ENCODE results near the gene A3GALT2.
A peak's percentile ranks its signal among the peaks of the same experiment; 100 is the strongest.

The A3GALT2 gene

GRCh38 chr1:33349778-33350610, 29.1 kb upstream of the A3GALT2 start:
- DNase-seq, result peak; percentile 89 to 97 (median 94)

- peak; percentile 39 to 62 (median 40) for DNase-seq
These were observed 28.3 kb upstream of the A3GALT2 start for GRCh38 chr1:33349081-33349759.

- peak in 2 of 3 donors; percentile 45 to 55 for DNase-seq
These were observed 27.8 kb upstream of the A3GALT2 start for GRCh38 chr1:33348676-33349080.

GRCh38 chr1:33348194-33348593, 27.3 kb upstream of the A3GALT2 start:
- no peak for DNase-seq

GRCh38 chr1:33347650-33347992, 26.7 kb upstream of the A3GALT2 start:
- DNase-seq, result no peak

GRCh38 chr1:33346927-33347649, 26.2 kb upstream of the A3GALT2 start:
- peak; percentile 50 to 61 (median 51) for DNase-seq

GRCh38 chr1:33346533-33346926, 25.6 kb upstream of the A3GALT2 start:
- DNase-seq, result peak; percentile 49 to 55 (median 51)

GRCh38 chr1:33344896-33345560, 24.1 kb upstream of the A3GALT2 start:
- DNase-seq, result no peak

GRCh38 chr1:33343539-33343938, 22.6 kb upstream of the A3GALT2 start:
- no peak for DNase-seq

- DNase-seq, result peak in 2 of 3 donors; percentile 34 to 44
These were observed 21.3 kb upstream of the A3GALT2 start for GRCh38 chr1:33342041-33342723.

- DNase-seq, result no peak
These were observed 20.3 kb upstream of the A3GALT2 start for GRCh38 chr1:33341190-33341589.

GRCh38 chr1:33339413-33339812, 18.5 kb upstream of the A3GALT2 start:
- DNase-seq, result no peak

- peak; percentile 80 to 92 (median 92) for DNase-seq
These were observed 17.7 kb upstream of the A3GALT2 start for GRCh38 chr1:33338440-33339211.

- DNase-seq, result no peak
These were observed 17.1 kb upstream of the A3GALT2 start for GRCh38 chr1:33338048-33338439.

- no peak for DNase-seq
These were observed 16.5 kb upstream of the A3GALT2 start for GRCh38 chr1:33337441-33337840.

GRCh38 chr1:33336580-33336979, 15.7 kb upstream of the A3GALT2 start:
- DNase-seq, result no peak

GRCh38 chr1:33335020-33335419, 14.1 kb upstream of the A3GALT2 start:
- peak; percentile 54 to 70 (median 62) for DNase-seq

GRCh38 chr1:33334081-33334552, 13.2 kb upstream of the A3GALT2 start:
- peak; percentile 45 to 74 (median 60) for DNase-seq

- no peak for DNase-seq
These were observed 12.0 kb upstream of the A3GALT2 start for GRCh38 chr1:33332881-33333280.

GRCh38 chr1:33332357-33332789, 11.5 kb upstream of the A3GALT2 start:
- DNase-seq, result peak in 1 of 3 donors; percentile 10

All from suppressor macrophage treated with lipopolysaccharide for 1 hour (primary cell).